HEK293 (cell line): ENCODE data around the gene DSC2.

Experiments
- BCL11A ChIP-seq: fragments of 450-650 bp; formaldehyde crosslinking; IDR thresholded peaks from 2 replicates; pipeline ENCODE4 v1.5.1; 2016; ENCODE audit warnings: low read depth, missing biosample characterization, missing genetic modification characterization
- EGR2 ChIP-seq: fragments of 450-650 bp; formaldehyde crosslinking; IDR thresholded peaks from 2 replicates; pipeline ENCODE4 v1.5.1; 2016; ENCODE audit warnings: low read depth, missing biosample characterization, missing genetic modification characterization
- GLIS2 ChIP-seq: fragments of 450-650 bp; formaldehyde crosslinking; IDR thresholded peaks from 2 replicates; pipeline ENCODE4 v1.5.1; 2016; ENCODE audit warnings: missing biosample characterization, missing genetic modification characterization
- HOXD13 ChIP-seq: sonication (generic); formaldehyde crosslinking; IDR thresholded peaks from 2 replicates; pipeline ENCODE4 v1.8.0; 2022; ENCODE audit warnings: missing genetic modification reagents, borderline replicate concordance
- IKZF3 ChIP-seq: fragments of 450-650 bp; IDR thresholded peaks from 2 replicates; pipeline ENCODE4 v1.5.0; 2018; ENCODE audit warnings: missing biosample characterization, mild to moderate bottlenecking, missing genetic modification characterization, moderate library complexity
- KLF7 ChIP-seq: fragments of 450-650 bp; formaldehyde crosslinking; IDR thresholded peaks from 2 replicates; pipeline ENCODE4 v1.5.1; 2016; ENCODE audit warnings: missing biosample characterization, missing genetic modification characterization, borderline replicate concordance
- KLF9 ChIP-seq: fragments of 450-650 bp; formaldehyde crosslinking; IDR thresholded peaks from 2 replicates; pipeline ENCODE4 v1.5.1; 2016; ENCODE audit warnings: missing biosample characterization, missing genetic modification characterization, low read depth
- OSR2 ChIP-seq: fragments of 450-650 bp; formaldehyde crosslinking; IDR thresholded peaks from 2 replicates; pipeline ENCODE4 v1.5.1; 2016; ENCODE audit warnings: missing biosample characterization, missing genetic modification characterization
- REPIN1 ChIP-seq: fragments of 450-650 bp; formaldehyde crosslinking; IDR thresholded peaks from 2 replicates; pipeline ENCODE4 v1.5.1; 2017; ENCODE audit warnings: missing biosample characterization, missing genetic modification characterization, low read depth
- SALL2 ChIP-seq: fragments of 450-650 bp; formaldehyde crosslinking; IDR thresholded peaks from 2 replicates; pipeline ENCODE4 v1.5.0; 2017; ENCODE audit warnings: missing biosample characterization, mild to moderate bottlenecking, missing genetic modification characterization, borderline replicate concordance
- SCRT1 ChIP-seq: fragments of 450-650 bp; formaldehyde crosslinking; IDR thresholded peaks from 2 replicates; pipeline ENCODE4 v1.5.1; 2016; ENCODE audit warnings: missing biosample characterization, missing genetic modification characterization, borderline replicate concordance
- SETDB1 ChIP-seq: IDR thresholded peaks from one replicate; pipeline ENCODE4 v1.6.1; 2017; ENCODE audit warnings: mild to moderate bottlenecking, low read length, moderate library complexity, mixed read lengths; ENCODE audit not compliant: insufficient read length
- YY1 ChIP-seq: fragments of 450-650 bp; formaldehyde crosslinking; IDR thresholded peaks from 2 replicates; pipeline ENCODE4 v1.5.1; 2018; ENCODE audit warnings: missing biosample characterization, missing genetic modification characterization
- YY2 ChIP-seq: fragments of 450-650 bp; formaldehyde crosslinking; IDR thresholded peaks from 2 replicates; pipeline ENCODE4 v1.5.1; 2016; ENCODE audit warnings: missing biosample characterization, missing genetic modification characterization
- ZBTB7A ChIP-seq: fragments of 450-650 bp; formaldehyde crosslinking; IDR thresholded peaks from 2 replicates; pipeline ENCODE4 v1.5.1; 2016; ENCODE audit warnings: low read depth, missing biosample characterization, missing genetic modification characterization
- ZFP41 ChIP-seq: fragments of 450-650 bp; formaldehyde crosslinking; IDR thresholded peaks from 2 replicates; pipeline ENCODE4 v1.5.1; 2016; ENCODE audit warnings: missing biosample characterization, missing genetic modification characterization, borderline replicate concordance
- ZFP69B ChIP-seq: fragments of 450-650 bp; formaldehyde crosslinking; IDR thresholded peaks from 2 replicates; pipeline ENCODE4 v1.5.1; 2016; ENCODE audit warnings: missing biosample characterization, missing genetic modification characterization
- ZNF121 ChIP-seq: fragments of 450-650 bp; formaldehyde crosslinking; IDR thresholded peaks from 2 replicates; pipeline ENCODE4 v1.5.1; 2016; ENCODE audit warnings: missing biosample characterization, missing genetic modification characterization
- ZNF174 ChIP-seq: fragments of 450-650 bp; formaldehyde crosslinking; IDR thresholded peaks from 2 replicates; pipeline ENCODE4 v1.5.0; 2017; ENCODE audit warnings: missing biosample characterization, mild to moderate bottlenecking, missing genetic modification characterization
- ZNF239 ChIP-seq: fragments of 450-650 bp; formaldehyde crosslinking; IDR thresholded peaks from 2 replicates; pipeline ENCODE4 v1.5.1; 2016; ENCODE audit warnings: missing biosample characterization, missing genetic modification characterization
- ZNF302 ChIP-seq: fragments of 450-650 bp; formaldehyde crosslinking; IDR thresholded peaks from 2 replicates; pipeline ENCODE4 v1.5.1; 2016; ENCODE audit warnings: missing biosample characterization, missing genetic modification characterization, low read depth
- ZNF324 ChIP-seq: fragments of 450-650 bp; formaldehyde crosslinking; IDR thresholded peaks from 2 replicates; pipeline ENCODE4 v1.5.1; 2016; ENCODE audit warnings: missing biosample characterization, missing genetic modification characterization
- ZNF354C ChIP-seq: fragments of 450-650 bp; formaldehyde crosslinking; IDR thresholded peaks from 2 replicates; pipeline ENCODE4 v1.5.1; 2016; ENCODE audit warnings: missing biosample characterization, missing genetic modification characterization, low read depth, borderline replicate concordance
- ZNF366 ChIP-seq: fragments of 450-650 bp; formaldehyde crosslinking; conservative IDR thresholded peaks from 2 replicates; pipeline ENCODE4 v1.5.1; 2016; ENCODE audit warnings: missing biosample characterization, missing genetic modification characterization
- ZNF426 ChIP-seq: fragments of 450-650 bp; formaldehyde crosslinking; IDR thresholded peaks from 2 replicates; pipeline ENCODE4 v1.5.1; 2017; ENCODE audit warnings: missing biosample characterization, missing genetic modification characterization, mild to moderate bottlenecking, inconsistent platforms, moderate library complexity
- ZNF530 ChIP-seq: fragments of 450-650 bp; formaldehyde crosslinking; IDR thresholded peaks from 2 replicates; pipeline ENCODE4 v1.5.1; 2016; ENCODE audit warnings: low read depth, missing biosample characterization, missing genetic modification characterization
- ZNF544 ChIP-seq: fragments of 450-650 bp; formaldehyde crosslinking; IDR thresholded peaks from 2 replicates; pipeline ENCODE4 v1.5.0; 2017; ENCODE audit warnings: missing biosample characterization, missing genetic modification characterization
- ZNF560 ChIP-seq: fragments of 450-650 bp; formaldehyde crosslinking; IDR thresholded peaks from 2 replicates; pipeline ENCODE4 v1.5.1; 2017; ENCODE audit warnings: missing biosample characterization, missing genetic modification characterization, borderline replicate concordance
- ZNF571 ChIP-seq: fragments of 450-650 bp; formaldehyde crosslinking; IDR thresholded peaks from 2 replicates; pipeline ENCODE4 v1.5.0; 2017; ENCODE audit warnings: missing biosample characterization, missing genetic modification characterization
- ZNF585B ChIP-seq: fragments of 450-650 bp; formaldehyde crosslinking; IDR thresholded peaks from 2 replicates; pipeline ENCODE4 v1.5.1; 2016; ENCODE audit warnings: missing biosample characterization, missing genetic modification characterization
- ZNF600 ChIP-seq: fragments of 450-650 bp; formaldehyde crosslinking; IDR thresholded peaks from 2 replicates; pipeline ENCODE4 v1.5.1; 2016; ENCODE audit warnings: missing biosample characterization, missing genetic modification characterization
- ZNF660 ChIP-seq: fragments of 450-650 bp; IDR thresholded peaks from 2 replicates; pipeline ENCODE4 v1.5.1; 2018; ENCODE audit warnings: missing biosample characterization, mild to moderate bottlenecking, missing genetic modification characterization
- ZNF776 ChIP-seq: fragments of 450-650 bp; formaldehyde crosslinking; IDR thresholded peaks from 2 replicates; pipeline ENCODE4 v1.5.0; 2017; ENCODE audit warnings: missing biosample characterization, missing genetic modification characterization, borderline replicate concordance
- TF ChIP-seq, protein P1 (sequence below): fragments of 450-650 bp; IDR thresholded peaks from 2 replicates; pipeline ENCODE4 v1.5.1; 2018; ENCODE audit warnings: missing biosample characterization, missing genetic modification characterization
- TF ChIP-seq, protein P2 (sequence below): IDR thresholded peaks from 2 replicates; pipeline ENCODE4 v1.6.1; 2011; ENCODE audit warnings: mild to moderate bottlenecking, low read depth, low read length, borderline replicate concordance
- TF ChIP-seq, protein P3 (sequence below): fragments of 450-650 bp; formaldehyde crosslinking; IDR thresholded peaks from 2 replicates; pipeline ENCODE4 v1.5.1; 2016; ENCODE audit warnings: missing biosample characterization, missing genetic modification characterization
- TF ChIP-seq, protein P4 (sequence below): fragments of 450-650 bp; formaldehyde crosslinking; IDR thresholded peaks from 2 replicates; pipeline ENCODE4 v1.5.1; 2017; ENCODE audit warnings: missing biosample characterization, missing genetic modification characterization

DSC2 gene

DNA sequence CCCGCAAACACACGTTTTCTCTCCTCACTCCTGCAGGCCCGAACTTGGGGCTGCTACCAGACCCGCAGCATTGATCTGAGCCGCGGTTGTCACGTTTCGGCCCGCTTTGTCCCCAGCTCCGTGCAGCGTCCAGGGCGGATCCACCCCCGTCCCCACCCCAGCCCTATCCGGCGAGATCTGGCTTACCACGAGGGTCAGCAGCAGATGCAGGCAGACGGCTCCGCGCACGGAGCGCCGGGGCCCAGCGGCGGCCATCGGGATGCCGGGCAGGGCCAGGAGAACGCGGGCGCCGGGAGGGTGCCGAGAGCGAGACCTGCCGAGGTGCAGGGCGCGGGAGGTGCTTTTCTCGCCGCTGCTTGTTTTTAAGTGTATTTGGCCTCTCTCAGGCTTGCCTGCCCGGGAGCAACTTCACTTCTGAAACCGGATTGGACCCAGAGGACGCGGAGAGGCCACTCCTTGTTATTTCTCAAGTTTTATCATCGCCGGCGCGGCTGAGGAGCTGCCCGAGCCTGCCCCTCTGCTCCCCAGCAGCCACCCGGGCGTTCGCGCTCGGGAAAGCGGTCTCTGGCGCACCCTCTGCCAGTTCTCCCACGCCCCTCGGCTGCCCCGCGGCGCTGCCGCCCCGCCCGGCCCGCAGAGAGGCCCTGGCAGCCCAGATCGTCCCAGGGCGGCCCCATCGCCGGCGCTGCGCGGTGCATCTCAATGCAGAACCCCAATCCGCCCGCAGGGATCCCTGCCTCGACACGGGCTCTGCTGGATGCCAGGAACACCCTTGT, 59.6 kb downstream of the DSC2 start, which contains the start of gene DSC3 (continued):
- TF ChIP-seq, protein P1, sequence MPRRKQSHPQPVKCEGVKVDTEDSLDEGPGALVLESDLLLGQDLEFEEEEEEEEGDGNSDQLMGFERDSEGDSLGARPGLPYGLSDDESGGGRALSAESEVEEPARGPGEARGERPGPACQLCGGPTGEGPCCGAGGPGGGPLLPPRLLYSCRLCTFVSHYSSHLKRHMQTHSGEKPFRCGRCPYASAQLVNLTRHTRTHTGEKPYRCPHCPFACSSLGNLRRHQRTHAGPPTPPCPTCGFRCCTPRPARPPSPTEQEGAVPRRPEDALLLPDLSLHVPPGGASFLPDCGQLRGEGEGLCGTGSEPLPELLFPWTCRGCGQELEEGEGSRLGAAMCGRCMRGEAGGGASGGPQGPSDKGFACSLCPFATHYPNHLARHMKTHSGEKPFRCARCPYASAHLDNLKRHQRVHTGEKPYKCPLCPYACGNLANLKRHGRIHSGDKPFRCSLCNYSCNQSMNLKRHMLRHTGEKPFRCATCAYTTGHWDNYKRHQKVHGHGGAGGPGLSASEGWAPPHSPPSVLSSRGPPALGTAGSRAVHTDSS (tag by site-specific recombination), result no peak
- TF ChIP-seq ZNF660 (tag by site-specific recombination) (0 out of 2 replicates have a peak, but pooled peaks have one; percentile 19), KLF7 (tag by site-specific recombination) (no peak; the same call in 1 of the 2 replicates), ZFP41 (tag by site-specific recombination) (no peak), REPIN1 (no peak), ZNF239 (no peak), ZNF354C (tag by site-specific recombination) (no peak), GLIS2 (tag by site-specific recombination) (peak; percentile 52; the same call in 1 of the 2 replicates), ZNF366 (tag by site-specific recombination) (no peak), ZNF600 (tag by site-specific recombination) (peak; percentile 68), ZNF174 (tag by site-specific recombination) (no peak), SETDB1 (no peak), ZFP69B (tag by site-specific recombination) (no peak), ZNF571 (tag by site-specific recombination) (no peak), OSR2 (tag by site-specific recombination) (no peak), ZNF121 (tag by site-specific recombination) (no peak), ZNF544 (tag by site-specific recombination) (no peak), EGR2 (no peak), ZNF302 (tag by site-specific recombination) (no peak), HOXD13 (CRISPR knock-in tag) (no peak), ZNF560 (tag by site-specific recombination) (no peak), YY2 (tag by site-specific recombination) (peak; percentile 35; the same call in 1 of the 2 replicates), SCRT1 (tag by site-specific recombination) (no peak), ZNF776 (tag by site-specific recombination) (no peak), ZNF530 (no peak), BCL11A (tag by site-specific recombination) (no peak), ZNF324 (tag by site-specific recombination) (no peak), ZNF585B (tag by site-specific recombination) (no peak), ZBTB7A (tag by site-specific recombination) (no peak; the same call in 1 of the 2 replicates), SALL2 (no peak), KLF9 (tag by site-specific recombination) (peak; percentile 57), YY1 (peak; percentile 22; the same call in 1 of the 2 replicates), ZNF426 (no peak), IKZF3 (tag by site-specific recombination) (no peak)
- TF ChIP-seq, protein P2, sequence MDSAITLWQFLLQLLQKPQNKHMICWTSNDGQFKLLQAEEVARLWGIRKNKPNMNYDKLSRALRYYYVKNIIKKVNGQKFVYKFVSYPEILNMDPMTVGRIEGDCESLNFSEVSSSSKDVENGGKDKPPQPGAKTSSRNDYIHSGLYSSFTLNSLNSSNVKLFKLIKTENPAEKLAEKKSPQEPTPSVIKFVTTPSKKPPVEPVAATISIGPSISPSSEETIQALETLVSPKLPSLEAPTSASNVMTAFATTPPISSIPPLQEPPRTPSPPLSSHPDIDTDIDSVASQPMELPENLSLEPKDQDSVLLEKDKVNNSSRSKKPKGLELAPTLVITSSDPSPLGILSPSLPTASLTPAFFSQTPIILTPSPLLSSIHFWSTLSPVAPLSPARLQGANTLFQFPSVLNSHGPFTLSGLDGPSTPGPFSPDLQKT, result no peak
- TF ChIP-seq, protein P3, sequence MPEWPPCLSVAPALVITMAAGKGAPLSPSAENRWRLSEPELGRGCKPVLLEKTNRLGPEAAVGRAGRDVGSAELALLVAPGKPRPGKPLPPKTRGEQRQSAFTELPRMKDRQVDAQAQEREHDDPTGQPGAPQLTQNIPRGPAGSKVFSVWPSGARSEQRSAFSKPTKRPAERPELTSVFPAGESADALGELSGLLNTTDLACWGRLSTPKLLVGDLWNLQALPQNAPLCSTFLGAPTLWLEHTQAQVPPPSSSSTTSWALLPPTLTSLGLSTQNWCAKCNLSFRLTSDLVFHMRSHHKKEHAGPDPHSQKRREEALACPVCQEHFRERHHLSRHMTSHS, result no peak
- TF ChIP-seq, protein P4, sequence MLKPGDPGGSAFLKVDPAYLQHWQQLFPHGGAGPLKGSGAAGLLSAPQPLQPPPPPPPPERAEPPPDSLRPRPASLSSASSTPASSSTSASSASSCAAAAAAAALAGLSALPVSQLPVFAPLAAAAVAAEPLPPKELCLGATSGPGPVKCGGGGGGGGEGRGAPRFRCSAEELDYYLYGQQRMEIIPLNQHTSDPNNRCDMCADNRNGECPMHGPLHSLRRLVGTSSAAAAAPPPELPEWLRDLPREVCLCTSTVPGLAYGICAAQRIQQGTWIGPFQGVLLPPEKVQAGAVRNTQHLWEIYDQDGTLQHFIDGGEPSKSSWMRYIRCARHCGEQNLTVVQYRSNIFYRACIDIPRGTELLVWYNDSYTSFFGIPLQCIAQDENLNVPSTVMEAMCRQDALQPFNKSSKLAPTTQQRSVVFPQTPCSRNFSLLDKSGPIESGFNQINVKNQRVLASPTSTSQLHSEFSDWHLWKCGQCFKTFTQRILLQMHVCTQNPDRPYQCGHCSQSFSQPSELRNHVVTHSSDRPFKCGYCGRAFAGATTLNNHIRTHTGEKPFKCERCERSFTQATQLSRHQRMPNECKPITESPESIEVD (tag by site-specific recombination), result no peak
